ENCODE data around the gene DMXL2.

DNA sequence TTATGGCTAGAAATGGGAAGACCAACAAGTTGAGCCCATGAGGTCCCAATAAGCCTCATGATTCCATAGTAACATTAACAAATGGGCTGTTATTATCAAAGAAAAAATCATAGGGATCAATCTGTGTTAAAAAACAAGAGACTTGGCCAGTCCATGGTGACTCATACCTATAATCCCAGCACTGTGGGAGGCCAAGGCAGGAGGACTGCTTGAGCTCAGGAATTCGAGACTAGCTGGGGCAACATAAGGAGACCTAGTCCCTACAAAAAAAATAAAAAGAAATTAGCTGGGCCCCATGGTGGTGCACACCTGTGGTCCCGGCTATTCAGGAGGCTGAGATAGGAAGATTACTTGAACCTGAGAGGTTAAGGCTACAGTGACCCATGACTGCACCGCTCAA lies 124.8 kb downstream of the DMXL2 start:
- TF ChIP-seq, protein P1, sequence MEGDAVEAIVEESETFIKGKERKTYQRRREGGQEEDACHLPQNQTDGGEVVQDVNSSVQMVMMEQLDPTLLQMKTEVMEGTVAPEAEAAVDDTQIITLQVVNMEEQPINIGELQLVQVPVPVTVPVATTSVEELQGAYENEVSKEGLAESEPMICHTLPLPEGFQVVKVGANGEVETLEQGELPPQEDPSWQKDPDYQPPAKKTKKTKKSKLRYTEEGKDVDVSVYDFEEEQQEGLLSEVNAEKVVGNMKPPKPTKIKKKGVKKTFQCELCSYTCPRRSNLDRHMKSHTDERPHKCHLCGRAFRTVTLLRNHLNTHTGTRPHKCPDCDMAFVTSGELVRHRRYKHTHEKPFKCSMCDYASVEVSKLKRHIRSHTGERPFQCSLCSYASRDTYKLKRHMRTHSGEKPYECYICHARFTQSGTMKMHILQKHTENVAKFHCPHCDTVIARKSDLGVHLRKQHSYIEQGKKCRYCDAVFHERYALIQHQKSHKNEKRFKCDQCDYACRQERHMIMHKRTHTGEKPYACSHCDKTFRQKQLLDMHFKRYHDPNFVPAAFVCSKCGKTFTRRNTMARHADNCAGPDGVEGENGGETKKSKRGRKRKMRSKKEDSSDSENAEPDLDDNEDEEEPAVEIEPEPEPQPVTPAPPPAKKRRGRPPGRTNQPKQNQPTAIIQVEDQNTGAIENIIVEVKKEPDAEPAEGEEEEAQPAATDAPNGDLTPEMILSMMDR (IDR thresholded peaks at IDR 0.05; ENCODE audit: low read depth, low read length), result no peak
- TF ChIP-seq EZH2phosphoT487 (IDR thresholded peaks at IDR 0.05; ENCODE audit: low read depth), result no peak
